GM21381 (cell line): ENCODE measurements around the gene B4GALT5.

Source experiments
- ATAC-seq: cut with Tn5 transposase; IDR thresholded peaks from one replicate; pipeline ENCODE4 v1.9.1; 2021; ENCODE audit warnings: mild to moderate bottlenecking, moderate library complexity; ENCODE audit not compliant: unreplicated experiment

The B4GALT5 gene

GRCh38 chr20:49659056-49659455 lies 54.6 kb downstream of the B4GALT5 start:
- no peak for ATAC-seq

GRCh38 chr20:49658508-49658907 lies 55.2 kb downstream of the B4GALT5 start:
- no peak for ATAC-seq

GRCh38 chr20:49657118-49657901 lies 56.4 kb downstream of the B4GALT5 start:
- ATAC-seq = no peak

GRCh38 chr20:49656304-49656703 lies 57.4 kb downstream of the B4GALT5 start:
- no peak for ATAC-seq

- no peak for ATAC-seq
Observed at GRCh38 chr20:49653925-49654434, 59.7 kb downstream of the B4GALT5 start.

- no peak for ATAC-seq
Observed at GRCh38 chr20:49649672-49650071, 64.0 kb downstream of the B4GALT5 start.

GRCh38 chr20:49647550-49647949 lies 66.1 kb downstream of the B4GALT5 start:
- no peak for ATAC-seq

GRCh38 chr20:49646528-49646927 lies 67.2 kb downstream of the B4GALT5 start:
- no peak for ATAC-seq

GRCh38 chr20:49646126-49646525 lies 67.6 kb downstream of the B4GALT5 start:
- ATAC-seq = no peak

- ATAC-seq = no peak
Observed at GRCh38 chr20:49644980-49645565, 68.6 kb downstream of the B4GALT5 start.

- no peak for ATAC-seq
Observed at GRCh38 chr20:49642816-49643215, 70.9 kb downstream of the B4GALT5 start.

- no peak for ATAC-seq
Observed at GRCh38 chr20:49641683-49642656, 71.7 kb downstream of the B4GALT5 start.

- ATAC-seq = no peak
Observed at GRCh38 chr20:49637046-49637637, 76.5 kb downstream of the B4GALT5 start.

- no peak for ATAC-seq
Observed at GRCh38 chr20:49636447-49636846, 77.2 kb downstream of the B4GALT5 start.

GRCh38 chr20:49635866-49636265 lies 77.8 kb downstream of the B4GALT5 start:
- ATAC-seq = no peak

GRCh38 chr20:49635166-49635565 lies 78.5 kb downstream of the B4GALT5 start:
- no peak for ATAC-seq

- ATAC-seq = no peak
Observed at GRCh38 chr20:49634116-49634515, 79.6 kb downstream of the B4GALT5 start.

- ATAC-seq = no peak
Observed at GRCh38 chr20:49633643-49634042, 80.0 kb downstream of the B4GALT5 start.

- no peak for ATAC-seq
Observed at GRCh38 chr20:49633023-49633422, 80.7 kb downstream of the B4GALT5 start.

- ATAC-seq = no peak
Observed at GRCh38 chr20:49631856-49632418, 81.7 kb downstream of the B4GALT5 start.
